HEK293 (cell line): Measurements from ENCODE around the gene FAM163A.

Experiments
- CTCF ChIP-seq: fragments of 450-650 bp; formaldehyde crosslinking; IDR thresholded peaks from 2 replicates; pipeline ENCODE4 v1.5.1; 2016; ENCODE audit warnings: missing biosample characterization, missing genetic modification characterization
- PRDM4 ChIP-seq: fragments of 450-650 bp; formaldehyde crosslinking; IDR thresholded peaks from 2 replicates; pipeline ENCODE4 v1.5.1; 2017; ENCODE audit warnings: missing biosample characterization, missing genetic modification characterization
- ZNF175 ChIP-seq: fragments of 450-650 bp; formaldehyde crosslinking; IDR thresholded peaks from 2 replicates; pipeline ENCODE4 v1.5.1; 2016; ENCODE audit warnings: missing biosample characterization, missing genetic modification characterization
- ZNF335 ChIP-seq: fragments of 450-650 bp; formaldehyde crosslinking; conservative IDR thresholded peaks from 2 replicates; pipeline ENCODE4 v1.5.1; 2016; ENCODE audit warnings: missing biosample characterization, missing genetic modification characterization
- ZNF501 ChIP-seq: fragments of 450-650 bp; formaldehyde crosslinking; IDR thresholded peaks from 2 replicates; pipeline ENCODE4 v1.5.1; 2016; ENCODE audit warnings: missing biosample characterization, missing genetic modification characterization
- ZNF561 ChIP-seq: fragments of 450-650 bp; IDR thresholded peaks from 2 replicates; pipeline ENCODE4 v1.5.1; 2018; ENCODE audit warnings: missing biosample characterization, missing genetic modification characterization, borderline replicate concordance
- ZNF76 ChIP-seq: fragments of 450-650 bp; formaldehyde crosslinking; IDR thresholded peaks from 2 replicates; pipeline ENCODE4; 2016; ENCODE audit warnings: low read depth, missing biosample characterization, missing genetic modification characterization, borderline replicate concordance
- TF ChIP-seq, protein P1 (sequence below): fragments of 450-650 bp; formaldehyde crosslinking; optimal IDR thresholded peaks from 2 replicates; pipeline ENCODE3; 2016; ENCODE audit warnings: missing biosample characterization, mild to moderate bottlenecking, missing genetic modification characterization

DNA sequence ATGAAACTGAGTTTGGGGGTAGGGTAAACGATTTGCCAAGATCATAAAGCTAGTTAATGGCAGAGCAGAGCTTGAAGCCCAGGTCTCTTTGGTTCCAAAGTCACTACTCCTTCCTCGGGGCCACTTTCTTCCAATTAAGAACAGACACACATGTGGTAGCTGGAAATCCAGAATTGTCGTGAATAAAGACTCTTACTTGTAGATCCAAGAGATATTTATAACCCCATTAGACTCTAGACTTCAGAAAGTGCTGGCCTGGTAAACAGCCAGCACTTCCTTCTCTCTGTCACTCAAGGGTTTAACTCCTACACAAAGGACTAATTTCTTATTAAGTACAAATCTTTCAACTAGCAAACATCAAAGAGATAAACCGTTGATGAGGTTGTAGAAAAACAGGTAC is 2.7 kb downstream of the FAM163A start:
- TF ChIP-seq ZNF175 (tag by site-specific recombination) (no peak), ZNF501 (no peak), CTCF (tag by site-specific recombination) (no peak), PRDM4 (tag by site-specific recombination) (no peak), ZNF335 (tag by site-specific recombination) (no peak), ZNF76 (no peak), ZNF561 (no peak)
- TF ChIP-seq, protein P1, sequence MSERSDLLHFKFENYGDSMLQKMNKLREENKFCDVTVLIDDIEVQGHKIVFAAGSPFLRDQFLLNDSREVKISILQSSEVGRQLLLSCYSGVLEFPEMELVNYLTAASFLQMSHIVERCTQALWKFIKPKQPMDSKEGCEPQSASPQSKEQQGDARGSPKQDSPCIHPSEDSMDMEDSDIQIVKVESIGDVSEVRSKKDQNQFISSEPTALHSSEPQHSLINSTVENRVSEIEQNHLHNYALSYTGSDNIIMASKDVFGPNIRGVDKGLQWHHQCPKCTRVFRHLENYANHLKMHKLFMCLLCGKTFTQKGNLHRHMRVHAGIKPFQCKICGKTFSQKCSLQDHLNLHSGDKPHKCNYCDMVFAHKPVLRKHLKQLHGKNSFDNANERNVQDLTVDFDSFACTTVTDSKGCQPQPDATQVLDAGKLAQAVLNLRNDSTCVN (tag by site-specific recombination): no peak
